ENCODE data around the gene CRACR2A. TPM values are rescaled to one million over a fixed set of nuclear protein-coding genes. Genes with fewer than 3 reads are reported as not detected.

Gene CRACR2A
- polyA plus RNA-seq, 3 donors = 2.8 to 10.7 (median 5.8) TPM

- no peaks in the 10 kb centered on the region for H3K27me3 ChIP-seq (ENCODE audit: control insufficient read depth in 2 of 2, insufficient read depth in 2 of 2, low read length in 2 of 2)
- peaks cover 7 to 13% of the 10 kb centered on the region in 2 donors for H3K4me1 ChIP-seq (ENCODE audit: control insufficient read depth in 1 of 2, insufficient read depth in 2 of 2, low read length in 2 of 2)
- intact Hi-C loops (cut with micrococcal nuclease) = no loop called here
- no peak overlapping the region for H3K9ac ChIP-seq (ENCODE audit: insufficient read depth, low read length, poor library complexity, severe bottlenecking)
- no peaks in the 10 kb centered on the region for H3K79me2 ChIP-seq (ENCODE audit: insufficient read depth, low read length)
- H3K27ac Mint-ChIP-seq = peak overlapping the region in 1 of 7 donors; percentile 60
- peaks cover 13 to 14% of the 10 kb centered on the region in 2 donors for H3K36me3 Mint-ChIP-seq
- H3K36me3 ChIP-seq (replicated peaks in 1 of 2; ENCODE audit: control insufficient read depth in 1 of 2, insufficient read depth in 2 of 2, low read length in 2 of 2) = peaks cover 3 to 20% of the 10 kb centered on the region in 2 donors
- H2AFZ ChIP-seq (ENCODE audit: insufficient read depth, low read depth, low read length, poor library complexity, severe bottlenecking) = no peak overlapping the region
- H3K9me3 ChIP-seq (replicated peaks in 1 of 2; ENCODE audit: control insufficient read depth in 1 of 2, insufficient read depth in 1 of 2, low read length in 2 of 2) = no peaks in the 10 kb centered on the region
- DNase-seq = no peak
- no peak overlapping the region for H3K4me2 ChIP-seq (replicated peaks; ENCODE audit: extremely low read depth, low read length, poor library complexity, severe bottlenecking)
- no peak for TF ChIP-seq CTCF (IDR thresholded peaks at IDR 0.05)
- H3K4me1 Mint-ChIP-seq = peaks cover 12% of the 10 kb centered on the region
- WGBS (ENCODE audit: insufficient coverage) = 90% methylated on average over 6 of the region's 6 CpGs
- no peaks in the 10 kb centered on the region for H4K20me1 ChIP-seq (ENCODE audit: insufficient read depth, low read length)
- H3K9me3 Mint-ChIP-seq = peaks cover 0 to 2% (median 0%) of the 10 kb centered on the region in 7 donors
- H3K27me3 Mint-ChIP-seq (ENCODE audit: low read depth in 3 of 3) = peaks cover 11 to 26% (median 14%) of the 10 kb centered on the region in 3 donors
- H3K27ac ChIP-seq (ENCODE audit: low read depth in 1 of 2, low read length in 2 of 2) = no peak overlapping the region
- no peak overlapping the region for H3K4me3 ChIP-seq (replicated peaks in 1 of 3; ENCODE audit: low read depth in 2 of 3, low read length in 3 of 3)
- no peak overlapping the region for H3K4me3 Mint-ChIP-seq
Observed at GRCh38 chr12:3604286-3604685, 148.6 kb downstream of the CRACR2A start.

- H3K9ac ChIP-seq (ENCODE audit: insufficient read depth, low read length, poor library complexity, severe bottlenecking) = no peak overlapping the region
- no peak overlapping the region for H3K27ac ChIP-seq (ENCODE audit: low read depth in 1 of 2, low read length in 2 of 2)
- TF ChIP-seq CTCF (IDR thresholded peaks at IDR 0.05) = no peak
- Mint-ChIP-seq H3K4me1 (peaks cover 12% of the 10 kb centered on the region), H3K4me3 (no peak overlapping the region), H3K27me3 (ENCODE audit: low read depth in 3 of 3) (peaks cover 11 to 26% (median 14%) of the 10 kb centered on the region in 3 donors), H3K9me3 (no peaks in the 10 kb centered on the region), H3K27ac (peak overlapping the region in 1 of 7 donors; percentile 55), H3K36me3 (peaks cover 7 to 9% of the 10 kb centered on the region in 2 donors)
- WGBS (ENCODE audit: insufficient coverage) = 87% methylated on average over 3 of the region's 7 CpGs
- no peak overlapping the region for H2AFZ ChIP-seq (ENCODE audit: insufficient read depth, low read depth, low read length, poor library complexity, severe bottlenecking)
- intact Hi-C loops (cut with micrococcal nuclease) = no loop called here
- no peaks in the 10 kb centered on the region for H3K79me2 ChIP-seq (ENCODE audit: insufficient read depth, low read length)
- H3K4me3 ChIP-seq (replicated peaks in 1 of 3; ENCODE audit: low read depth in 2 of 3, low read length in 3 of 3) = no peak overlapping the region
- DNase-seq = no peak
- no peaks in the 10 kb centered on the region for H3K9me3 ChIP-seq (replicated peaks in 1 of 2; ENCODE audit: control insufficient read depth in 1 of 2, insufficient read depth in 1 of 2, low read length in 2 of 2)
- H3K27me3 ChIP-seq (ENCODE audit: control insufficient read depth in 2 of 2, insufficient read depth in 2 of 2, low read length in 2 of 2) = no peaks in the 10 kb centered on the region
- H3K36me3 ChIP-seq (replicated peaks in 1 of 2; ENCODE audit: control insufficient read depth in 1 of 2, insufficient read depth in 2 of 2, low read length in 2 of 2) = peaks cover 2 to 13% of the 10 kb centered on the region in 2 donors
- no peak overlapping the region for H3K4me2 ChIP-seq (replicated peaks; ENCODE audit: extremely low read depth, low read length, poor library complexity, severe bottlenecking)
- peaks cover 7 to 13% of the 10 kb centered on the region in 2 donors for H3K4me1 ChIP-seq (ENCODE audit: control insufficient read depth in 1 of 2, insufficient read depth in 2 of 2, low read length in 2 of 2)
- H4K20me1 ChIP-seq (ENCODE audit: insufficient read depth, low read length) = no peaks in the 10 kb centered on the region
Observed at GRCh38 chr12:3603576-3603975, 149.3 kb downstream of the CRACR2A start.

Data from CD14-positive monocyte (primary cell).